HG02870 (cell line): ENCODE results near the gene DSE.

Experiments used
- ATAC-seq: cut with Tn5 transposase; IDR thresholded peaks from one replicate; pipeline ENCODE4 v1.9.1; 2021; ENCODE audit warnings: mild to moderate bottlenecking, moderate library complexity; ENCODE audit not compliant: unreplicated experiment

The DSE gene

GRCh38 chr6:116444575-116444974 is 73.8 kb downstream of the DSE start:
- no peak for ATAC-seq

- no peak for ATAC-seq
Measured at GRCh38 chr6:116445102-116445501, 74.4 kb downstream of the DSE start.

GRCh38 chr6:116446399-116446798 is 75.7 kb downstream of the DSE start:
- ATAC-seq: no peak

- no peak for ATAC-seq
Measured at GRCh38 chr6:116447052-116447451, 76.3 kb downstream of the DSE start.

GRCh38 chr6:116447496-116448011 is 76.8 kb downstream of the DSE start:
- no peak for ATAC-seq

- no peak for ATAC-seq
Measured at GRCh38 chr6:116449565-116449964, 78.8 kb downstream of the DSE start.

- ATAC-seq: no peak
Measured at GRCh38 chr6:116450185-116450710, 79.5 kb downstream of the DSE start.

- peak; percentile 79 for ATAC-seq
Measured at GRCh38 chr6:116450769-116451740, 80.3 kb downstream of the DSE start.

GRCh38 chr6:116451916-116452315 is 81.2 kb downstream of the DSE start:
- ATAC-seq: no peak

- no peak for ATAC-seq
Measured at GRCh38 chr6:116452531-116452930, 81.8 kb downstream of the DSE start.

- no peak for ATAC-seq
Measured at GRCh38 chr6:116456106-116456505, 85.4 kb downstream of the DSE start.

- no peak for ATAC-seq
Measured at GRCh38 chr6:116456927-116457326, 86.2 kb downstream of the DSE start.

- no peak for ATAC-seq
Measured at GRCh38 chr6:116458264-116458663, 87.5 kb downstream of the DSE start.

GRCh38 chr6:116459927-116460326 is 89.2 kb downstream of the DSE start:
- ATAC-seq: no peak

- no peak for ATAC-seq
Measured at GRCh38 chr6:116461331-116461931, 90.7 kb downstream of the DSE start, which contains the start of gene CALHM6. Gene CALHM6 (plus strand): TSS chr6:116461375. CDS start chr6:116461930, 555 bp downstream.

- ATAC-seq: peak; percentile 82
Measured at GRCh38 chr6:116461932-116462885, 91.5 kb downstream of the DSE start.

- no peak for ATAC-seq
Measured at GRCh38 chr6:116463301-116463700, 92.6 kb downstream of the DSE start.

- ATAC-seq: no peak
Measured at GRCh38 chr6:116465246-116465645, 94.5 kb downstream of the DSE start.

GRCh38 chr6:116467096-116467495 is 96.3 kb downstream of the DSE start:
- ATAC-seq: no peak

- no peak for ATAC-seq
Measured at GRCh38 chr6:116467514-116467913, 96.8 kb downstream of the DSE start.
